ENCODE data around the gene CDNF.
"Not testable (repeated sequence)": the region's sequence is repeated elsewhere in the genome, so short reads cannot be mapped to it uniquely, and the experiment has no call there.

The CDNF gene

GRCh38 chr10:14837757-14838581 lies at the start of gene CDNF, which contains the start of the genes HSPA14 and MSANTD7:
TSS of gene CDNF (minus strand) at chr10:14838037. CDS start at chr10:14837946, 91 bp downstream.
TSS of gene HSPA14 (plus strand) at chr10:14838306. CDS start at chr10:14838403, 97 bp downstream.
TSS of gene MSANTD7 (plus strand) at chr10:14838306. CDS start at chr10:14842285, 3,979 bp downstream.
- peak; percentile 86 for FAIRE-seq

DNA sequence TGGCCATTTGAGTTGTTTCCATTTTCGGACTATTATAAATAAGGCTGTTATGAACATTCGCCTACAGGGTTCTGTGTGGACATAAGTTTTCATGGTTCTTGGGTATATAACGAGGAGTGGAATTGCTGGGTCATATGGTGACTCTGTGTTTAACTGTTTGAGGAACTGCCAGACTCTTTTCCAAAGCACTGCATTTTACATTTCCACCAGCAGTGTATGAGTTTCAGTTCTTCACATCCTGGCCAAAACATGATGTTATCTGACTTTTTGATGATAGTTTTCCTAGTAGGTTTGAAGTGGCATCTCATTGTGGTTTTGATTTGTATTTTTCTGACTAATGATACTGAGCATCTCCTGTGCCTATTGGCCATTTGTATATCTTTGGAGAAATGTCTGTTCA lies 46.2 kb upstream of the CDNF start:
- FAIRE-seq, result no peak

GRCh38 chr10:14880229-14880628 lies 42.4 kb upstream of the CDNF start:
- FAIRE-seq, result no peak

DNA sequence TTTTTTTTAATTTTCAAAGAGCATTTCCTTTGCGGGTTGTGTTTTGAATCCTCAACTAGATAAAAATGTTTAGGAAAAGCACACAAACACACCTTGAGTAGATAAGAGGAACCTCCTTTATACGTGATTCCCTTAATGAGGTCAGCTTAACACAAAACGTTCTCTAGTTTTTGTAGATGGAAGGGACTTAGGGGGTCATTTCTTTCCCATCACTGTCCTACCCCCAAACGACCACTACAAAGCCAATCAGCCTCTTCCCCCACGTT lies 42.0 kb upstream of the CDNF start:
- FAIRE-seq, result no peak

DNA sequence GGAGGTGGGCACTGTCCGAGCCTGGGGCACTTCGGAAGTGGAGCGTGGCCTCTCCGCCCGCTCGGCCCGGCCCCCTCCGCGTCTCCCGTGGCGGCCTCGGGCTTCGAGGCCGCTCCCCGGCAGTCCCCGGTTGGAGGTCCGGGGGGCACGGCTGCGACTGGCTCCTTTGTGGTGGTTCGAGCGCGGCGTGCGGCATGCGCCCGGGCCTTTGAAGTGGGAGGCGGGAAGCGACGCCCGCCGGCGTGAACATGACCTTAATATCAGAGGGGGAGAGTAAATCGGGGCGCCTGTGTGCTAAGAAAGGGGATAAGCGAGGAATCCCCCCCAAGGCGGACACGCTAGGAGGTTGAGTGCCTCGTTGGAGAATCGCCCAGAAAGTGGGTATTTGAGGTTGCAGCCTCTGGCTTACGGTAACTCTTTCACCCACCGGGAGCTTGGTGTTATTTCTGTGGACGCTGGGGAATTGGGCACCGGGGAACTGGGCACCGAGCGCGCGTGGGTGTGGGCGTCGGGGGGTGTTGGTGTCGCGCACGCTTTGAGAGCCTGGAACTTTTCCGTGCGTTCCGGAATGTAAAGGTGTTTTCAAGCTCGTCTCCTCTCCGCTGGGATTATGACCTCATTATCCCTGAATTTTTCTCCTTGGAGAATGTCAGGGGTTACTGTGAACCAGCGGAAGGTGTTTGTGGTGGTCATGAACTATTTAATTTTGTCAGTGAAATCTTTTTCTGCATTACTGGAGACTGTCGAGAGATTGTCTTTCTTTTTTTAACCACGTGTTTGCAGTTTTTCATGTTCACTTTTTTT lies 41.5 kb upstream of the CDNF start:
- no peak for FAIRE-seq

GRCh38 chr10:14878266-14879123 lies 40.7 kb upstream of the CDNF start, which contains the start of gene SUV39H2:
TSS of gene SUV39H2 (plus strand) at chr10:14878866. CDS start at chr10:14878889, 23 bp downstream.
- no peak for FAIRE-seq

DNA sequence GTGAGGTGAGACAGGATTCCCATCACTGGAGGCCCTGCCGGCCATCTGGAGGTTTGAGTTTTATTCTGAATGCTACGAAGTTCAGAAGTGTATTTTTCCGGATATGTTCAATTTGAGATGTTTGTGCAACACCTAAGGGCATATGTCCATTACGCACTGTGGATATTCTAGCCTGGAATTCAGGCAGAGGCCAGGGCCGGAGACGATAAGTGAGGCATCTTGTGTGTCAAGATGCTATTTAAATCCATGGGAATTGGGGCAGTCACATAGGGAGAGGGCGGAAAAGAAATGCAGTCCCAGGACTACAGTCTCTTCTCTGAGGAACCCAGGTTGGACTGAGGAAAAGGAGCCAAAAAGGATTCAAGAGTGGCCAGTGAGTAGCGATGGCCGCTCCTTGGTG lies 38.9 kb upstream of the CDNF start:
- FAIRE-seq, result no peak

- FAIRE-seq, result no peak
Observed at GRCh38 chr10:14875941-14876340, 38.1 kb upstream of the CDNF start.

- no peak for FAIRE-seq
Observed at GRCh38 chr10:14873090-14873760, 35.4 kb upstream of the CDNF start.

DNA sequence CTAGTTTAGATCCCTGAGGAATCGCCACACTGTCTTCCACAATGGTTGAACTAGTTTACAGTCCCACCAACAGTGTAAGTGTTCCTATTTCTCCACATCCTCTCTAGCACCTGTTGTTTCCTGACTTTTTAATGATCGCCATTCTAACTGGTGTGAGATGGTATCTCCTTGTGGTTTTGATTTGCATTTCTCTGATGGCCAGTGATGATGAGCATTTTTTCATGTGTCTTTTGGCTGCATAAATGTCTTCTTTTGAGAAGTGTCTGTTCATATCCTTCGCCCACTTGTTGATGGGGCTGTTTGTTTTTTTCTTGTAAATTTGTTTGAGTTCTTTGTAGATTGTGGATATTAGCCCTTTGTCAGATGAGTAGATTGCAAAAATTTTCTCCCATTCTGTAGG lies 27.0 kb upstream of the CDNF start:
- FAIRE-seq, result not testable (repeated sequence)

DNA sequence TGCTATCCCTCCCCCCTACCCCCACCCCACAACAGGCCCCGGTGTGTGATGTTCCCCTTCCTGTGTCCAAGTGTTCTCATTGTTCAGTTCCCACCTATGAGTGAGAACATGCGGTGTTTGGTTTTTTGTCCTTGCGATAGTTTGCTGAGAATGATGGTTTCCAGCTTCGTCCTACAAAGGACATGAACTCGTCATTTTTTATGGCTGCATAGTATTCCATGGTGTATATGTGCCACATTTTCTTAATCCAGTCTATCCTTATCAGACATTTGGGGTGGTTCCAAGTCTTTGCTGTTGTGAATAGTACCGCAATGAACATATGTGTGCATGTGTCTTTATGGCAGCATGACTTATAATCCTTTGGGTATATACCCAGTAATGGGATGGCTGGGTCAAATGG lies 26.6 kb upstream of the CDNF start:
- not testable (repeated sequence) for FAIRE-seq

GRCh38 chr10:14860791-14861190 lies 23.0 kb upstream of the CDNF start:
- FAIRE-seq, result no peak

GRCh38 chr10:14859775-14860174 lies 21.9 kb upstream of the CDNF start:
- FAIRE-seq, result no peak

- no peak for FAIRE-seq
Observed at GRCh38 chr10:14859043-14859442, 21.2 kb upstream of the CDNF start.

DNA sequence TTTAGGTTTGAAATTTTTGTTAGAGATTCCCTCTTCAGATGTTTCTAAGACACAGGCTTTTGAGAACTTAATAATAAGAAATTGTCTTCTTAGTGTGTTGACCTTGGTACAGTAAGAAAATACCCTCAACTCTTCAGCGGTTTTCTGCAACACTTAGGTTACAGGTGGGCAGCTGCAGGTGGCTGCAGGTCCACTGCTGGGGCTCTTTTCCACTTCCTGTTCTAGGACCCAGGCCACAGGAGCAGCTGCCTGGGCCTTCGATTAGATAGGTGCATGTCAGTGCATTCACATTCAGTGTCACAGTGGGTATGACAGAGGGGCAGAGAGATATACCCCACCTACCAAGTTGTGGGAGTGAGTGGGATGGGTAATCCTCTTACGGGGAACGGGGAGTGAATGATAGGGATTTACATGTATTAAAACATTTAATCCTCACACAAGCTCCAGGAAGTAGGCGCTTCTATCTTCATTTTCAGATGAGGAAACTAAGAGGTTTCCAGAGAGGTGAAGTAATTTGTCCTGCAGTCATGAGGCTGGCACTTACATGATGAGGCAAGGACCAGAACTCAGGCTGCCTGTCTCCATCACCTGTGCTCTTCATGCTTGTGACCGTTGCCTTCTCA lies 20.6 kb upstream of the CDNF start:
- no peak for FAIRE-seq

GRCh38 chr10:14855453-14855852 lies 17.6 kb upstream of the CDNF start:
- FAIRE-seq, result no peak

GRCh38 chr10:14852236-14852635 lies 14.4 kb upstream of the CDNF start:
- no peak for FAIRE-seq

GRCh38 chr10:14844948-14845347 lies 7.1 kb upstream of the CDNF start:
- no peak for FAIRE-seq

GRCh38 chr10:14843327-14843988 lies 5.6 kb upstream of the CDNF start:
- no peak for FAIRE-seq

DNA sequence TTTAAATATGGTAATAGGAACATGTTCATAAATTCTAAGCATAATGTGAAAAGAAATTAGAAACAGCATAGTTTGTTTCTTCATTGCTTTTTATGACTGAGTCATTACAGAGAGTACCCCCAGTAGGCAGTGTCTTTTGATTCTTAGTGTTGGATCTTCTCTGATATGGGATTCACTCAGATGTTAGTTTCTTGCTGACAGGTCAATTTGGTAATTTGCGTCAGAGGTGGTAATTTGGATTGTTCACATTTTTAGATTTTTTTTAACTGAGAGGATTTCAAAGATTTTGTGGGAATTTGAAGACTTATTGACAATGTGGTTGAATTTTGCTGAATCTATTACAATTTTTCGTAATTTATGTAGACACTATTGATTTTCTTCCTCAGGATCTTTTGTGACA lies 2.3 kb upstream of the CDNF start:
- no peak for FAIRE-seq

DNA sequence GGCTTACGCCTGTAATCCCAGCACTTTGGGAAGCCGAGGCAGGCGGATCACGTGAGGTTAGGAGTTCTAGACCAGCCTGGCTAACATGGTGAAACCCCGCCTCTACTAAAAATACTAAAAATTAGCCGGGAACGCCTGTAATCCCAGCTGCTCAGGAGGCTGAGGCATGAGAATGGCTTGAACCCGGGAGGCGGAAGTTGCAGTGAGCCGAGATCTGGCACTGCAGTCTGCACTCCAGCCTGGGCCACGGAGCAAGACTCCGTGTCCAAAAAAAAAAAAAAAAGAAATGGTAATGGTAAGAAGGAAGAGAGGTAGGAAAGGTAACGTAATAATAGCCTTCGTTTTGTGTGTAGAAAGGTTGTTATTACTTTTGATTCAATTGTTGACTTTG lies 1.5 kb upstream of the CDNF start:
- no peak for FAIRE-seq

Measured in A204.1 (cell line).